Neural progenitor cell (in vitro differentiated cells): ENCODE measurements around the gene SEMA4A.

Experiments used
- EZH2 ChIP-seq: fragments of 200-600 bp; sonication (generic); IDR thresholded peaks from 2 replicates; pipeline ENCODE4 v1.6.1; 2017; ENCODE audit warnings: antibody characterized with exemption, mild to moderate bottlenecking, moderate library complexity
- TF ChIP-seq, protein P1 (sequence below): fragments of 200-600 bp; sonication (generic); IDR thresholded peaks from 2 replicates; pipeline ENCODE4 v1.5.1; 2017; ENCODE audit warnings: antibody characterized with exemption, mild to moderate bottlenecking

DNA sequence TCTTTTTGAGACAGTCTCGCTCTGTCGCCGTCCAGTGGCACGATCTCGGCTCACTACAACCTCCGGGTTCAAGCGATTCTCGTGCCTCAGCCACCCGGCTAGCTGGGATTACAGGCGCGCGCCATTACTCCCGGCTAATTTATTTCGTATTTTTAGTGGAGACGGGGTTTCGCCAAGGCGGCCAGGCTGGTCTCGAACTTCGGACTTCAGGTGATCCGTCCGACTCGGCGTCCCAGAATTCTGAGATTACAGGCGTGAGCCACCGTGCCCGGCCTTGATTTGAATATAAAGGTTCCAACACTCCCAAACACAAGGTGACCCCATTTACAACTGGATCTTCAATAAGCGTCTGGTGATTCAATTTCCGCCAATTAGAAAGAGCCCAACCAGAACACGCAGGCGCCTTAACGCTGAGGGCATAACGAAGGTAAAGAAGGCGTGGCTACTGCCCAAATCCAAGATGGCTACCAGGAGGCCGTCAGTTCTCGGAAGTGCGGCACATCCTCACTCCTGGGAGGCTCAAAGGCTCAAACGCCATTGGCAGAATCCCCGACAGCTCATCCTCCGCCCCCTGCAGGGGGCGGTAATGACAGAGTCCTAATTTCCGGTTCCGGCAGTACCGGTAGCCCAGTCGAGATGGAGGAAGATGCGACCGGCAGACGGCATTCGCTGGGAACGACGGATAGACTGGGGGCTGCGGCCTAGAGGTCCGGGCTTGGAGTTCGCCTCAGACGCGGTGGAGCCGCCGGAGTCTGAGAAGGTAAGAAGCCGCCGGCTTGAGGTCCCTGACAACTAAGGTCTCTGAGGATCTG lies 40.3 kb downstream of the SEMA4A start, which contains the start of gene SLC25A44:
- TF ChIP-seq, protein P1, sequence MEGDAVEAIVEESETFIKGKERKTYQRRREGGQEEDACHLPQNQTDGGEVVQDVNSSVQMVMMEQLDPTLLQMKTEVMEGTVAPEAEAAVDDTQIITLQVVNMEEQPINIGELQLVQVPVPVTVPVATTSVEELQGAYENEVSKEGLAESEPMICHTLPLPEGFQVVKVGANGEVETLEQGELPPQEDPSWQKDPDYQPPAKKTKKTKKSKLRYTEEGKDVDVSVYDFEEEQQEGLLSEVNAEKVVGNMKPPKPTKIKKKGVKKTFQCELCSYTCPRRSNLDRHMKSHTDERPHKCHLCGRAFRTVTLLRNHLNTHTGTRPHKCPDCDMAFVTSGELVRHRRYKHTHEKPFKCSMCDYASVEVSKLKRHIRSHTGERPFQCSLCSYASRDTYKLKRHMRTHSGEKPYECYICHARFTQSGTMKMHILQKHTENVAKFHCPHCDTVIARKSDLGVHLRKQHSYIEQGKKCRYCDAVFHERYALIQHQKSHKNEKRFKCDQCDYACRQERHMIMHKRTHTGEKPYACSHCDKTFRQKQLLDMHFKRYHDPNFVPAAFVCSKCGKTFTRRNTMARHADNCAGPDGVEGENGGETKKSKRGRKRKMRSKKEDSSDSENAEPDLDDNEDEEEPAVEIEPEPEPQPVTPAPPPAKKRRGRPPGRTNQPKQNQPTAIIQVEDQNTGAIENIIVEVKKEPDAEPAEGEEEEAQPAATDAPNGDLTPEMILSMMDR: peak; percentile 57
- TF ChIP-seq EZH2: no peak
